Fibroblast of mammary gland (primary cell): ENCODE measurements around the gene STX19.
"Not testable (repeated sequence)": the region's sequence is repeated elsewhere in the genome, so short reads cannot be mapped to it uniquely, and the experiment has no call there.

Experiments
- DNase-seq: peaks from one replicate; pipeline ENCODE4 v3.0.0-alpha.2; 2010; ENCODE audit warnings: low read depth
- H3K4me3 ChIP-seq: 2 replicates; pipeline ENCODE4 v1.5.1; 2011; ENCODE audit warnings: low read depth, mild to moderate bottlenecking, low read length, moderate library complexity; ENCODE audit not compliant: control insufficient read depth
- TF ChIP-seq, protein P1 (sequence below): conservative IDR thresholded peaks from 2 replicates; pipeline ENCODE4 v1.5.1; 2011; ENCODE audit warnings: low read depth, low read length, inconsistent platforms; ENCODE audit not compliant: control insufficient read depth, insufficient read depth

The STX19 gene

DNA sequence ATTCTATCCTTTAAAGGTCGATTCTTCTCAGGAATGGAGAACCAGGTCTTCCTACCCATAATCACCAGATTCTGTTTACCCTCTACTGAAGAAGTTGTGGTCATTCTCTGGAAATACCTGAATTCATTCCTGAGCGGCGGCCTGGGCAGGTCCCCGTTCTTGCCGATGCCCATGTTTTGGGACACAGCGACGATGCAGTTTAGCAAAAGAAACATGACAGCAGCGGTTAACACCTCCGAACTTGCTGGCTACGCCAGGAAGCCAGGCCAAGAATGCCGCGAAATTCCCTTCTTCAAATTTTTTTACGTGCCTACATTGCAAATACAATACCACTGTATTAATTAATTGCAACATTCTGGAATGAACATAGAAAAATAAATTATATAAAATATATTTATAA, 32.9 kb upstream of the STX19 start:
- TF ChIP-seq, protein P1, sequence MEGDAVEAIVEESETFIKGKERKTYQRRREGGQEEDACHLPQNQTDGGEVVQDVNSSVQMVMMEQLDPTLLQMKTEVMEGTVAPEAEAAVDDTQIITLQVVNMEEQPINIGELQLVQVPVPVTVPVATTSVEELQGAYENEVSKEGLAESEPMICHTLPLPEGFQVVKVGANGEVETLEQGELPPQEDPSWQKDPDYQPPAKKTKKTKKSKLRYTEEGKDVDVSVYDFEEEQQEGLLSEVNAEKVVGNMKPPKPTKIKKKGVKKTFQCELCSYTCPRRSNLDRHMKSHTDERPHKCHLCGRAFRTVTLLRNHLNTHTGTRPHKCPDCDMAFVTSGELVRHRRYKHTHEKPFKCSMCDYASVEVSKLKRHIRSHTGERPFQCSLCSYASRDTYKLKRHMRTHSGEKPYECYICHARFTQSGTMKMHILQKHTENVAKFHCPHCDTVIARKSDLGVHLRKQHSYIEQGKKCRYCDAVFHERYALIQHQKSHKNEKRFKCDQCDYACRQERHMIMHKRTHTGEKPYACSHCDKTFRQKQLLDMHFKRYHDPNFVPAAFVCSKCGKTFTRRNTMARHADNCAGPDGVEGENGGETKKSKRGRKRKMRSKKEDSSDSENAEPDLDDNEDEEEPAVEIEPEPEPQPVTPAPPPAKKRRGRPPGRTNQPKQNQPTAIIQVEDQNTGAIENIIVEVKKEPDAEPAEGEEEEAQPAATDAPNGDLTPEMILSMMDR, result no peak
- no peak overlapping the region for H3K4me3 ChIP-seq
- DNase-seq, result no peak

DNA sequence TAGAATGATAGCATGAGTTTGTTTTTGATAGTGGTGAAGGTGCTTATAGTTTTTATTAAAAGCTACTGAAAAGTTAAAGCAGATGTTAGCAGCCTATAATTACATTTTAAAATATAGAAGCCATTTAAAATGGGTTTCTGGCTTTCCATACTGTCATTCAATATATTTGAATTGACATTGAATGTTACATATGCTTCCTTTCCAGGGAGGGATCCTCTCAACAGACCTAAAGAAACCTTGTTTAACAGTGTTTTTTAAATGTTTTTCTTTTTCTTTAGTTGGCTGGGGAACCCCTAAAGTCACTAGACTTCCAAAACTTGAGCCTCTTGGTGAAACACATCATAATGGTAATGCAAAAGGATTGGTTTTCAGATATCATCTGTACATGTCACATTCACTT, 22.1 kb upstream of the STX19 start:
- TF ChIP-seq, protein P1, result no peak
- DNase-seq, result no peak
- H3K4me3 ChIP-seq, result no peak overlapping the region

DNA sequence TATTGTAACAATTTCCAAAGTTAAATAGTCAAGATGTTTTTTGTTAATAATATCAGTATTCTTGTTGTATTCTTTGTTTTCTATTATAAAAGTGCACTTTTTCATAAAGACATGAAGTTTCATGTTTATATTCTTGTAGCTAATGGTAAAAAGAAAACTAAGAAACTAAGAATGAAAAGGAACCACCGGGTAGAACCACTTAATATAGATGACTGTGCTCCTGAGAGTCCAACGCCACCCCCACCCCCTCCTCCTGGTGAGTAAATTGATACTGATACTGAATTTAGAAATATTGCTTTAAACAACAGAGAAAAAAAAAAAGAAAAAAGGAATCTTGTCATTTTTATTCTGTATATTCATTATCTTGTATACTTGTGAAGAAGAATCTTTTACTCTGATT, 20.9 kb upstream of the STX19 start:
- DNase-seq, result no peak
- no peak overlapping the region for H3K4me3 ChIP-seq

DNA sequence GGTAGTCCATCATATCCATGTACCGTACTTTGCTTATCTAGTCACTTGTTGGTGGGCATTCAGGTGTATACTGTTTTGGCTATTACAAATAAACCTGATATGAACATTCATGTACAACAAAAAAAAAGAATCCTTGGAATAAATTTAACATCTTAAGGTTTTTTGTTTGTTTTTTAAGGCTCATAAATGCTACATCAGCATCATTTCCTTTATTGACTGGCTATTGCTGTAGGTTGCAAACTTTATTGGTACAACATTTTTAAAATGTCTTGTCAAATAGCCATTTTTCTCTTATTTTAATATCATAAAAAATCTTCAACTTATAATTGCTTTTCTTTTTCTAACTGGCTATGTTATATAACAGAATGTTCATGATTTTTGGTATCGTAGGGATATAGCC, 18.1 kb upstream of the STX19 start:
- no peak for DNase-seq

More for the DNA sequence above, 20.9 kb upstream of the STX19 start:
- TF ChIP-seq, protein P1, result no peak

DNA sequence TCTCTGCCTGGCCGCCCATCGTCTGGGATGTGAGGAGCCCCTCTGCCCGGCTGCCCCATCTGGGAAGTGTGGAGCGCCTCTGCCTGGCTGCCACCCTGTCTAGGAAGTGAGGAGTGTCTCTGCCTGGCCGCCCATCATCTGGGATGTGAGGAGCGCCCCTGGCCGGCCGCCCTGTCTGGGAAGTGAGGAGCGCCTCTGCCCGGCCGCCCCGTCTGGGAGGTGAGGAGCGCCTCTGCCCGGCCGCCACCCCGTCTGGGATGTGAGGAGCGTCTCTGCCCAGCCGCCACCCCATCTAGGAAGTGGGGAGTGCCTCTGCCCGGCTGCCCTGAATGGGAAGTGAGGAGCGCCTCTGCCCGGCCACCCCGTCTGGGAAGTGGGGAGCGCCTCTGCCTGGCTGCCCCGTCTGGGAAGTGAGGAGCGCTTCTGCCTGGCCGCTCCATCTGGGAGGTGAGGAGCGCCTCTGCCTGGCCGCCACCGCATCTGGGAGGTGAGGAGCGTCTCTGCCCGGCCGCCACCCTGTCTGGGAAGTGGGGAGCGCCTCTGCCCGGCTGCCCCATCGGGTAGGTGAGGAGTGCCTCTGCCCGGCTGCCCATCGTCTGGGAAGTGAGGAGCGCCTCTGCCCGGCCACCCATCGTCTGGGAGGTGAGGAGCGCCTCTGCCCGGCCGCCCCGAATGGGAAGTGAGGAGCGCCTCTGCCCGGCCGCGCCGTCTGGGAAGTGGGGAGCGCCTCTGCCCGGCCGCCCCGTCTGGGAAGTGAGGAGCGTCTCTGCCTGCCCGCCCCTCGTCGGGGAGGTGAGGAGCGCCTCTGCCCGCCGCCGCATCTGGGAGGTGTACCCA, 15.9 kb upstream of the STX19 start:
- DNase-seq, H3K4me3 ChIP-seq: not testable (repeated sequence)

More for the DNA sequence above, 18.1 kb upstream of the STX19 start:
- TF ChIP-seq, protein P1, result no peak
- no peak overlapping the region for H3K4me3 ChIP-seq

DNA sequence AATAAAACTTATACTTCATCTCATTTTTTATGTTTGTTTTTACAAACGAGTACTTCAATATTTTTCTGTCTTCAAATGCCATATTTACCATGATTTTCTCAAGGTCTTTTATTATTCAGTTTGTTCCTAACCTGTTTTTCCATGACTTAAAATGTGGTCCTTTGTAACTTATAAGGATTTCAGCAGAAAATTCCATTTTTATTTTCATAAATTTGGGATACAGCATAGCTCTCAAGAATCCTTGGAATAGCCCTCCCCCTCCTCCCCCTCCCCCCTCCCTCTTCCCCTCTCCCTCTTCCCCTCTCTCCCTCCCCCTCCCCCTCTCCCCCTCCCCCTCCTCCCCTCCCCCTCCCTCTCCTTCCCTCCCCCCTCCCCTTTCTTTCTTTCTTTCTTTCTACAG, 14.9 kb upstream of the STX19 start:
- DNase-seq, result no peak
- TF ChIP-seq, protein P1, result no peak
- no peak overlapping the region for H3K4me3 ChIP-seq

DNA sequence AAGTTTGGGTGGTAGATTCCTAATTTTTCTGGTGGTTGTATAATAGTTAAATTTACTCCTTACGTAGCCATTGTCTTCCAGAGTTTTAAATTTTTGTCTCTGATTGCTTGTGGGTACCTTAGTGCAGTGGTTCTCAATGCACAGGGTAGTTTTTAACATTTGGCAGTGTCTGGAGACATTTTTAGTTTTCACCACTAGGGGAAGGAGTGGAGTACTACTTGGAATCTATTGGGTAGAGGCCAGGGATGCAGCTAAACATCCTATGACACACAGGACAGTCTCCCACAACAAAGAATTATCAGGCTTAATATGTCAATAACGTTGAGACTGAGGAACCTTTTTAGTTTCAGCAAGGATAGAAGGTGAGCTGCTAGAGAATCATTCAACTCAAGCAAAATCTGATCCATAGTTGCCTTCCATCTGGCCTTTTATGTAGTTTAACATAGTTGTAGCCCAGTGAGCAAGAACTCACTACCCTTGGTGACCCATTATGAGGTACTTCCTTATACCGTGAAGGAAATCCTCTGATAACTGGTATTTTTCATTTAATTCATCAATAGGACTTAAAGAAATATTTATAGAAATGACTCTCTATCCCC, 8.6 kb upstream of the STX19 start:
- TF ChIP-seq, protein P1, result peak; percentile 68
- peak; percentile 79 for DNase-seq
- H3K4me3 ChIP-seq, result no peak overlapping the region
